Stimulated activated CD4-positive, alpha-beta T cell treated with anti-CD3 and anti-CD28 coated beads, Interleukin-1b, Interleukin-23, amount 100 ng/mL, for 1 hour (primary cell): ENCODE data around the gene SUGCT.
A peak's percentile ranks its signal among the peaks of the same experiment; 100 is the strongest.
"Not testable (repeated sequence)": the region's sequence is repeated elsewhere in the genome, so short reads cannot be mapped to it uniquely, and the experiment has no call there.

ENCODE experiments used
- DNase-seq, 2 donors: peaks; one replicate each; pipeline ENCODE4 v3.0.0-alpha.2; 2020; ENCODE audit warnings: low read depth in 2 of 2

The SUGCT gene

GRCh38 chr7:40134428-40135316, at the start of gene SUGCT, which contains the start of gene MPLKIP:
TSS of gene SUGCT (plus strand) at chr7:40135005.
TSS of gene MPLKIP (minus strand) at chr7:40134622. CDS start at chr7:40134567, 55 bp downstream.
- peak; percentile 61 to 74 for DNase-seq

- no peak for DNase-seq
Measured at GRCh38 chr7:40092182-40092581, 42.6 kb upstream of the SUGCT start.

- DNase-seq = no peak
Measured at GRCh38 chr7:40093631-40094350, 41.0 kb upstream of the SUGCT start.

DNA sequence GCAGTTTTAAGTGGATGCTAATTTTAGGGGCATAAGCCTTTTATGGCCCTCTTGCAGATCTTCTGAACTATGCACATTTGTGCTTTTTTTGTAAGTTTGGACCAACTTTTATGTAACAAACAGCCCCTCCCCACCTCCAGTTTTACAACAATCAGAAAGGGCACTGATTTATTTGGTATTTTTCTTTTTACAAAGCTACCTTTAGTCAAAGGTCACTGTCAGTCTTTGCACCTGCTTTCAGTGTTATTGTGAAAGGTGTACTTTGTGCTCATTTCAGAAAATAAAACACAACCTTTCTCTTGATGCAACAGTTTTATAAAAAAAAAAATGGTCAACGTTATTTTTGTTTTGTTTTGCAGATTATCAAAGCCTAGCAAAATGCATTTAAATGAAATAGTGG, 39.6 kb upstream of the SUGCT start:
- DNase-seq = no peak

- no peak for DNase-seq
Measured at GRCh38 chr7:40095695-40096327, 39.0 kb upstream of the SUGCT start.

GRCh38 chr7:40097728-40098127, 37.1 kb upstream of the SUGCT start:
- DNase-seq = no peak

DNA sequence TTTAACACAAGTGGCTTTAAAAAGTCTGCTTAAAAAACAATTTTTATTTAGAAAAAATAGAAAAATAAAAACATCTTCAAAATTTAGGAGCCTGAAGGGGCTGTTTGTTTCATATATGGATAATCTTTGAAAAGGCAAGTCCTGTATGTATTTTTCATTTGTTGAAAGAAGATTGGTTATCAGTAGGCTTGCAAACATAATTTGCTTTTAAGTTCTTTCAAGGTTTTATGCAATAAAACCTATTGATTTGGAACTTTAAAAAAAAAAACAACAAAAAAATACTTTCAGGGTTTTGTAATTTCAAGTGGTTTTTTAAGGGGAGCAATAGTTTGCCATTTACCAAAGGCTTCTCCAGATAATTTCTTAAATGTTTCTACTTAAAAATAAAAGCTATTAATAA, 36.0 kb upstream of the SUGCT start:
- DNase-seq = no peak

DNA sequence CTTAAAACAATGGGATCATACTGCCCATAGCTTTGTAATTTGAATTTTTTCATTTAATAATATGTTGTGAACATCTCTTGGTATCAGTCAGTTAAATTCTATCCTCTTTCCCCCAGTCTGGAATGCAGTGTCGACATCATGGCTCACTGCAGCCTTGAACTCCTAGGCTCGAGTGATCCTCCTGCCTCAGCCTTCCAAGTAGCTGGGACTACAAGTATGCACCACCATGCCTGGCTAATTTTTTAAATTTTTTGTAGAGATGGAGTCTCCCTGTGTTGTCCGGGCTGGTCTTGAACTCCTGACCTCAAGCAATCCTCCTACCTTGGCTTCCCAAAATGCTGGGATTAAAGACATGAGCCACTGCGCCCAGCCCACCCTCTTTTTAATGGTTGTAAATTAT, 35.0 kb upstream of the SUGCT start:
- no peak for DNase-seq

DNA sequence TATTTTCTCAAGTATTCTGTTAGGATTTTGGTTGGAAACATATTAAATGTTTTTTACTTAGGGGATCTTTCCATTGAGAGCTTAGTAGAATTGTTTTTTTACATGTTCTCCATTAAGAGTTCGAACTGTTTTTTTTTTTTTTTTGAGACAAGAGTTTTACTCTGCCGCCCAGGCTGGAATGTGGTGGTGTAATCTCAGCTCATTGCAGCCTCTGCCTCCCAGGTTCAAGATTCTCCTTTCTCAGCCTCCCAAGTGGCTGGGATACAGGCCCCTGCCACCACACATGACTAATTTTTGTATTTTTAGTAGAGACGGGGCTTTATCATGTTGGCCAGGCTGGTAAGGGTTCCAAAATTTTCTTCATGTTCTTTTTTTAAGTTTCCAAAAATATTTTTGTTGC, 33.6 kb upstream of the SUGCT start:
- DNase-seq = no peak

- DNase-seq = no peak
Measured at GRCh38 chr7:40102897-40103296, 31.9 kb upstream of the SUGCT start.

DNA sequence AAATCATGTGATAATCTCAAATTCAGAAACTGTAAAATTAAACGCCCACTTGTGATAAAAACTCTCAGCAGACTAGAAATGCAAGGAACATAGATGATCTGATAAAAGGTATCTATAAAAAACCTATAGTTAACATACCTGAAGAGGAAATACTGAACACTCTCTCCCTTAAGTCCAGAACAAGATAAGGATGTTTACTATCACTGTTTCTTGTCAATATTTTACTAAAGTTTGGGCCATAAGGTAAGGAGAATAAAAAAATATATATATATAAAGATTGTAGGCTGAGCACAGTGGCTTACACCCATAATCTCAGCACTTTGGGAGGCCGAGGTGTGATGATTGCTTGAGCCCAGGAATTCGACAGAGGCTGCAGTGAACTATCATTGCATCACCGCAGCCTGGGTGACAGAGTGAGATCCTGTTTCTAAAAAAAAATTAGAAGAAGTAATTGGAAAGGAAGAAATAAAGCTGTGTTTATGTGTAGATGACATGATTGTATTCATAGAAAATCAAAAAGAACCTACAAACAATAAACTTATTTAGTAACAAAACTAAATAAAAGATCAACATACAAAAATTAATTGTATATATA, 28.8 kb upstream of the SUGCT start:
- no peak for DNase-seq

DNA sequence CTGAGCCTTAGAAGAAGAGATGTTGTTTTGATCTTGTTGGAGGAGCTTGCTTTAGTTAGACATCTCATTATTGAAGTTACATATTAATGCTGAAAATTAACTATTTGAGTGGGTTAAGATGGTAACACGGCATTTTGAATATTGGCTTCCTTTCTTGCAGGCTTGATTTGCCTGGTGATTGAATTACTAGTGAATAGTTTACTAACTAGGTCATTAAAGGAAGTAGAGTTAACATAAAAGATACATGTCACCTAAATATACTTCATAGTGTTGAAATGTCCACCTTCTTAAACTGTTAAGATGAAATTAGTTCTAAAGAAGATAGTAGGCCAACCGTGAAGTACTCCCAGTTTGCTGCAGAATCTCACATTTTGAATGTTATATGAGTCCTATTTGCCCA, 18.9 kb upstream of the SUGCT start:
- DNase-seq = no peak

DNA sequence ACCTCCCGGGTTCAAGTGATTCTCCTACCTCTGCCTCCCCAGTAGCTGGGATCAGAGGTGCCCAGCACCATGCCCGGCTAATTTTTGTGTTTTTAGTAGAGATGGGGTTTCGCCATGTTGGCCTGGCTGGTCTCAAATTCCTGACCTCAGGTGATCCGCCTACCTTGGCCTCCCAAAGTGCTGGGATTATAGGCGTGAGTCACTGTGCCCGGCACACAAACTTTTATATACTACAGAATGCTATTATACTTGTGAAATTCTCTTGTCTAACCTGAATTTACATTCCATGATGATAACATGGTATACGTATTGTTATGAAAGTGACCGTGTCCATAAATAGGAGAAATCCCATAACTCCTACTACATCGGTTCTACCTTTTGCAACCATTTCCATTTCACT, 17.6 kb upstream of the SUGCT start:
- not testable (repeated sequence) for DNase-seq

GRCh38 chr7:40118201-40118600, 16.6 kb upstream of the SUGCT start:
- not testable (repeated sequence) for DNase-seq

DNA sequence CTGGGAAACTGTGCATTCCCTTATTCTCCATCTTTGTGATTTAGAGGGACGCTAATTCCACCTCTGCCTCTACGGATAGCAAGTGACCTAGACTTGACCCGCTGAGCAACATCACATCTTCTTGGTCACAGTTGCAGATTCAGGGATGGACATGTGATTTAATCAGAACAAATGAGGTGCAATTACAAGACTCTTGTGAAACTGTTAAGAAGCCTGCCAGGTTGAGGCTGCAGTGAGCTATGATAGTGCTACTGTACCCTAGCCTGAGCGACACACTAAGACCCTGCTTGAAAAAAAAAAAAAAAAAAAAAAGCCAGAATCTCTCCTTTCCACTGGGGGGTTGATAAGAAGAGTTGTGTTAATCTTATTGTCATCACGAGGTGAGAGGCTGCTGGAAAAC, 14.8 kb upstream of the SUGCT start:
- no peak for DNase-seq

- not testable (repeated sequence) for DNase-seq
Measured at GRCh38 chr7:40122100-40122939, 12.5 kb upstream of the SUGCT start.

DNA sequence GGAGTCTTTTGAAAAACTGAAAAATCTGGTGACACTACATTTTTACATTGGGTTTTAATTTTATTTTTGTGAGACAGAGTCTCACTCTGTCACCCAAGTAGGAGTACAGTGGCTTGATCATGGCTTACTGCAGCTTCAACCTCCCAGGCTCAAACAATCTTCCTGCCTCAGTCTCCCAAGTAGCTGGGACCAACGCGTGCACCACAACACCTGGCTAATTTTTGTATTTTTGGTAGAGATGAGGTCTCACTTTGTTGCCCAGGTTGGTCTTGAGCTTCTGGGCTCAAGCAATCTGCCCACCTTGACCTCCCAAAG, 11.9 kb upstream of the SUGCT start:
- no peak for DNase-seq

DNA sequence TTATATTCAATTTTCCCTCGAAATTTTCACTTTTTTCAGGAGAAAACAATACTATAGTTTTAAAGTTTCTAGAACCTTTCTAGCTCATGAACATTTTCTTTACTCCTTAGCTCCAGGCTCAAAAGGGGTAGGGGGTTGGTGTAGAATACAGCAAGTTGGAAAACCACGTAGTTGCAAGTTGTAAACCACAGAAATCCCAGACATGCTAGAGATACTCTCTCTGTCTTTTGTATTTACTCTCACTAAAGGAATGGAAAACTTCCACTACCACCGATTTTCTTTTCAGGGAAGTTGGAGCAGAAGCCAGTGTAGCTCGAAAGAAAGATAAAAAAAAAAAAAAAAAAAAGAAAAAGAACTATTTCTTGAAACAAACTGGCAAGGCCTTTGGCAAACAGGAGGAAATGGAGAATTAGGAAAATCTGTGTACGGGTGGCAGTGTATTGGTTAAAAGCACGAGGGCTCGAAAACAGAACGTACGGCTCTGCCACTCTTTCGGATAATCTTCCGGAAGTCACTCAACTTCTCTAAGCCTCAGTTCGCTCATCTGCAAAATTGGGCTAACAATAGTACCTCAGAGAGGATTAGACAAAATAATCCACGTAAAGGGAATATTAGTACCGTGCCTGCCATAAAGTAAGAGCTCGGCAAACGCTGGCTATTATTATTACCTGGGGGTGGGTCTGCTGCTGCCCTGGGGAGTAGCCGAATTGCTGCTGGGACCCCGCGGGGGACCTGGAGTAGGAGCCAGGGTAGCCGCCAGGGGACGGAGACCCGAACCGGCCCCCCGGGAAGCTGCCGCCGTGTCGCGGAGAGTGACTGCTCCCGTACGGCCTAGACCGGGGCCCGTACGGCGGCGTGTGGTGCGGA, 1.0 kb upstream of the SUGCT start:
- no peak for DNase-seq

DNA sequence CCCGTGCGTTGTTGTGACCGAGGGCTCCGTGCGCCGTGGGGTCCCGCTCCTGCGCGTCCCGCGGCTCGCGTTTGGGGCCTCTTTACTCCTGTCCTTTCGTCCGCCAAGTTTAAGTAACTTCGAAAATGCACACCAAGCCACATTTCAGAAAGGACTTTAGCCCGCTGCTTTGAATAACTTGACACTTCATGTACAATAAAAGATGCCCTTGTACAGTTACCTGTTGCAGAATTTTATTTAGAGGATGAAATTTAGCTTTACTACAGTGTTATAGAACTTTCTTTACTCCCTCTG, 459 bp downstream of the SUGCT start:
- DNase-seq = no peak

- DNase-seq = no peak
Measured at GRCh38 chr7:40137563-40137962, 2.8 kb downstream of the SUGCT start.

DNA sequence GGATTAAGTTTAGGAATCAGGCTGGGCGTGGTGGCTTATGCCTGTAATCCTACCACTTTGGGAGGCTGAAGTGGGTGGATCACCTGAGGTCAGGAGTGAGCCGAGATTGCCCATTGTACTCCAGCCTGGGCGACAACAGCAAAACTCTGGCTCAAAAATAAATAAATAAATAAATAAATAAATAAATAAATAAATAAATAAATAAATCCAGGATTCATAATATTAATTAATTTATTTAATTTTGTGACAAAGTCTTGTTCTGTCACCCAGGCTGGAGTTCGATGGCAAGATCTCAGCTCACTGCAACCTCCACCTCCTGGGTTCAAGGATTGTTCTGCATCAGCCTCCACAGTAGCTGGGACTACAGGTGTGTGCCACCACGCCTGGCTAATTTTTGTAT, 4.2 kb downstream of the SUGCT start:
- no peak for DNase-seq
